ENCODE results near the gene ABHD14A. TPM values are rescaled to one million over a fixed set of nuclear protein-coding genes. Genes with fewer than 3 reads are reported as not detected.

Gene ABHD14A
- total and polyA plus RNA-seq, 2 of the 13 experiments (the other 11 are each of a cell fraction or from before 2014, with no cell fraction given): 29.5 to 46.9 TPM

- no peak; the same call in 1 of the 2 replicates for TF ChIP-seq AFF4 (CRISPR knock-in tag; IDR thresholded peaks at IDR 0.05)
- peak; percentile 78; the same call in 1 of the 2 replicates for TF ChIP-seq MEF2D (CRISPR knock-in tag; IDR thresholded peaks at IDR 0.05)
- TF ChIP-seq PPARG (CRISPR knock-in tag; conservative IDR thresholded peaks at IDR 0.05): peak; percentile 85
- TF ChIP-seq ATF1 (CRISPR knock-in tag; IDR thresholded peaks at IDR 0.05): 0 out of 2 replicates have a peak, but pooled peaks have one; percentile 59
- 0 out of 2 replicates have a peak, but pooled peaks have one; percentile 52 for TF ChIP-seq KIAA2018 (CRISPR knock-in tag; IDR thresholded peaks at IDR 0.05; ENCODE audit: borderline replicate concordance)
- TF ChIP-seq RAD51 (IDR thresholded peaks at IDR 0.05; ENCODE audit: borderline replicate concordance): no peak
- no peak; the same call in 1 of the 2 replicates for TF ChIP-seq MED13 (CRISPR knock-in tag; IDR thresholded peaks at IDR 0.05)
- no peak for TF ChIP-seq TCF7L2 (IDR thresholded peaks at IDR 0.05; ENCODE audit: low read depth, low read length)
- no peak; the same call in 1 of the 2 replicates for TF ChIP-seq ZNF460 (CRISPR knock-in tag; IDR thresholded peaks at IDR 0.05; ENCODE audit: borderline replicate concordance)
- TF ChIP-seq PCBP2 (optimal IDR thresholded peaks at IDR 0.05; ENCODE audit: low read depth, low read length, poor library complexity, severe bottlenecking): no peak
- TF ChIP-seq ZNF614 (CRISPR knock-in tag; IDR thresholded peaks at IDR 0.05; ENCODE audit: borderline replicate concordance): peak; percentile 79; the same call in 1 of the 2 replicates
- TF ChIP-seq, protein P1, sequence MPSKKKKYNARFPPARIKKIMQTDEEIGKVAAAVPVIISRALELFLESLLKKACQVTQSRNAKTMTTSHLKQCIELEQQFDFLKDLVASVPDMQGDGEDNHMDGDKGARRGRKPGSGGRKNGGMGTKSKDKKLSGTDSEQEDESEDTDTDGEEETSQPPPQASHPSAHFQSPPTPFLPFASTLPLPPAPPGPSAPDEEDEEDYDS (CRISPR knock-in tag; IDR thresholded peaks at IDR 0.05): peak; percentile 91
- TF ChIP-seq JUN (CRISPR knock-in tag; IDR thresholded peaks at IDR 0.05): no peak; the same call in 1 of the 2 replicates
- no peak for TF ChIP-seq CREBL2 (CRISPR knock-in tag; IDR thresholded peaks at IDR 0.05; ENCODE audit: borderline replicate concordance)
- no peak; the same call in 1 of the 2 replicates for TF ChIP-seq HNRNPL (IDR thresholded peaks at IDR 0.05; ENCODE audit: low read depth, low read length)
Observed at GRCh38 chr3:51941798-51942602, 32.9 kb upstream of the ABHD14A start, which contains the start of the genes PARP3 and RRP9 (continued).

Measured in HepG2 (cell line).